OCI-LY3 (cell line): Measurements from ENCODE around the gene SHFL.
A peak's percentile ranks its signal among the peaks of the same experiment; 100 is the strongest.

Source experiments
- H2AFZ ChIP-seq: fragments of 200-600, 300-600 bp; shearing (Covaris generic); 2 replicates; pipeline ENCODE4 v1.6.0; 2014; ENCODE audit warnings: antibody characterized with exemption, low read depth, low read length
- H3K27ac ChIP-seq: fragments of 200-600, 300-600 bp; sonication (generic); 2 replicates; pipeline ENCODE4 v1.5.1; 2014; ENCODE audit warnings: mild to moderate bottlenecking, low read length, moderate library complexity, mixed read lengths
- H3K27me3 ChIP-seq: fragments of 200-600, 300-600 bp; sonication (generic); 2 replicates; pipeline ENCODE4 v1.6.1; 2014; ENCODE audit warnings: low read depth, low read length, mixed read lengths
- H3K36me3 ChIP-seq: fragments of 200-600, 300-600 bp; sonication (generic); replicated peaks from 2 replicates; pipeline ENCODE3; 2014; ENCODE audit warnings: low read depth, low read length, mixed read lengths
- H3K4me1 ChIP-seq: fragments of 300-600, 200-600 bp; sonication (generic); 2 replicates; pipeline ENCODE4 v1.6.1; 2014; ENCODE audit warnings: low read length, mixed read lengths
- H3K4me2 ChIP-seq: fragments of 200-600, 300-600 bp; sonication (generic); 2 replicates; pipeline ENCODE4 v1.6.1; 2014; ENCODE audit warnings: low read length, mixed read lengths
- H3K4me3 ChIP-seq: fragments of 300-600, 200-600 bp; sonication (generic); 2 replicates; pipeline ENCODE4 v1.5.1; 2014; ENCODE audit warnings: antibody characterized with exemption, mild to moderate bottlenecking, low read length, moderate library complexity
- H3K79me2 ChIP-seq: fragments of 300-600, 200-600 bp; shearing (Covaris generic); 2 replicates; pipeline ENCODE4 v1.6.1; 2014; ENCODE audit warnings: mild to moderate bottlenecking, low read length, mixed read lengths
- H3K9ac ChIP-seq: fragments of 300-600, 200-600 bp; shearing (Covaris generic); 2 replicates; pipeline ENCODE4 v1.6.0; 2014; ENCODE audit warnings: mild to moderate bottlenecking, low read length, moderate library complexity
- H3K9me3 ChIP-seq: fragments of 200-600, 300-600 bp; shearing (Covaris generic); 2 replicates; pipeline ENCODE4 v1.6.1; 2014; ENCODE audit warnings: low read length, mixed read lengths; ENCODE audit not compliant: insufficient read depth
- H4K20me1 ChIP-seq: fragments of 200-600, 300-600 bp; sonication (generic); 2 replicates; pipeline ENCODE4 v1.6.1; 2016; ENCODE audit warnings: low read length, mixed read lengths; ENCODE audit not compliant: insufficient read depth
- EZH2phosphoT487 ChIP-seq: fragments of 200-600 bp; shearing (Covaris generic); IDR thresholded peaks from 2 replicates; pipeline ENCODE4 v1.6.1; 2018; ENCODE audit warnings: antibody characterized with exemption, mixed run types, low read depth
- TF ChIP-seq, protein P1 (sequence below): fragments of 200-600, 300-600 bp; sonication (generic); IDR thresholded peaks from 2 replicates; pipeline ENCODE4 v1.5.1; 2014; ENCODE audit warnings: antibody characterized with exemption, low read length, low read depth

SHFL gene

GRCh38 chr19:10085641-10086590 is at the start of gene SHFL:
TSS of gene SHFL (plus strand) at chr19:10086317. CDS start at chr19:10086428, 111 bp downstream.
- Histone ChIP-seq H3K4me2 (peak within 1 kb of the TSS; percentile 86), H3K36me3 (peaks cover 7% of the 10 kb centered on the region), H2AFZ (peak within 1 kb of the TSS; percentile 82), H3K9me3 (no peaks in the 10 kb centered on the region), H3K9ac (peak within 1 kb of the TSS; percentile 90), H3K79me2 (peaks cover 13% of the 10 kb centered on the region; the same call in 1 of the 2 replicates), H3K27ac (peak within 1 kb of the TSS; percentile 21; the same call in 1 of the 2 replicates), H3K27me3 (no peaks in the 10 kb centered on the region), H3K4me1 (peaks cover 9% of the 10 kb centered on the region), H4K20me1 (no peaks in the 10 kb centered on the region), H3K4me3 (peak within 1 kb of the TSS; percentile 91)
- no peak for TF ChIP-seq EZH2phosphoT487
- TF ChIP-seq, protein P1, sequence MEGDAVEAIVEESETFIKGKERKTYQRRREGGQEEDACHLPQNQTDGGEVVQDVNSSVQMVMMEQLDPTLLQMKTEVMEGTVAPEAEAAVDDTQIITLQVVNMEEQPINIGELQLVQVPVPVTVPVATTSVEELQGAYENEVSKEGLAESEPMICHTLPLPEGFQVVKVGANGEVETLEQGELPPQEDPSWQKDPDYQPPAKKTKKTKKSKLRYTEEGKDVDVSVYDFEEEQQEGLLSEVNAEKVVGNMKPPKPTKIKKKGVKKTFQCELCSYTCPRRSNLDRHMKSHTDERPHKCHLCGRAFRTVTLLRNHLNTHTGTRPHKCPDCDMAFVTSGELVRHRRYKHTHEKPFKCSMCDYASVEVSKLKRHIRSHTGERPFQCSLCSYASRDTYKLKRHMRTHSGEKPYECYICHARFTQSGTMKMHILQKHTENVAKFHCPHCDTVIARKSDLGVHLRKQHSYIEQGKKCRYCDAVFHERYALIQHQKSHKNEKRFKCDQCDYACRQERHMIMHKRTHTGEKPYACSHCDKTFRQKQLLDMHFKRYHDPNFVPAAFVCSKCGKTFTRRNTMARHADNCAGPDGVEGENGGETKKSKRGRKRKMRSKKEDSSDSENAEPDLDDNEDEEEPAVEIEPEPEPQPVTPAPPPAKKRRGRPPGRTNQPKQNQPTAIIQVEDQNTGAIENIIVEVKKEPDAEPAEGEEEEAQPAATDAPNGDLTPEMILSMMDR, result no peak

DNA sequence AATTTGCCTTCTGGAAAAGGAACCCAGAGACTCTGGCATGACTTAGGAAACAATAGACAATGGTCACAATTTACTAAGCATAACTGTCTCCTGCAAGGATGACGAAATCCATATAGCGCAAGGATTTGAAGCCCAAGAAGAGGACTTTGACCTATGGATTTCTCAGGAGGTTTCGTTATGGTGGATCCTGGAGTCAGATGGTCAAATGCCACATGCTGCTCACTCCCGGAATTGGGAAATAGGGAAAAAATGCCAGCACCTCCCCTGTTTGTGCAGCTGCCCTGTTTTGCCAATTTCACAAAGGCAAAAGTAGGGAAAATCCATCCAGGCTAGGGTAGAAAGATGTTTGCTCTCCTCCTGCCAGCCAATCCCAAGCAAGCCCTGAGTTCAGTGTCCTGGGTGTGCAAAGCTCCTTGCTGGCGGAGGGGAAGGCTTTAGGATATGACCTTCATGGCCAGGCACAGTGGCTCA is 49.5 kb upstream of the SHFL start:
- Histone ChIP-seq H3K4me3 (no peak overlapping the region), H3K4me2 (no peak overlapping the region), H3K27me3 (peaks cover 56% of the 10 kb centered on the region)

GRCh38 chr19:10037367-10037766 is 48.8 kb upstream of the SHFL start:
- Histone ChIP-seq H3K36me3 (no peaks in the 10 kb centered on the region), H3K4me1 (no peaks in the 10 kb centered on the region), H3K9me3 (no peaks in the 10 kb centered on the region), H3K27me3 (peaks cover 63% of the 10 kb centered on the region), H3K4me2 (no peak overlapping the region), H4K20me1 (no peaks in the 10 kb centered on the region), H3K79me2 (no peaks in the 10 kb centered on the region), H3K9ac (no peak overlapping the region), H3K4me3 (no peak overlapping the region), H2AFZ (no peak overlapping the region), H3K27ac (no peak overlapping the region)
- TF ChIP-seq, protein P1, result no peak
- no peak for TF ChIP-seq EZH2phosphoT487

More for the DNA sequence above, 49.5 kb upstream of the SHFL start:
- no peaks in the 10 kb centered on the region for H3K36me3 ChIP-seq
- no peak for TF ChIP-seq EZH2phosphoT487
- TF ChIP-seq, protein P1, result no peak
- no peak overlapping the region for H2AFZ ChIP-seq
- no peak overlapping the region for H3K27ac ChIP-seq
- no peaks in the 10 kb centered on the region for H3K4me1 ChIP-seq
- no peaks in the 10 kb centered on the region for H4K20me1 ChIP-seq
- no peaks in the 10 kb centered on the region for H3K9me3 ChIP-seq
- H3K79me2 ChIP-seq, result no peaks in the 10 kb centered on the region
- no peak overlapping the region for H3K9ac ChIP-seq

- no peaks in the 10 kb centered on the region for H3K4me1 ChIP-seq
- H4K20me1 ChIP-seq, result no peaks in the 10 kb centered on the region
- H2AFZ ChIP-seq, result no peak overlapping the region
- H3K27me3 ChIP-seq, result peaks cover 64% of the 10 kb centered on the region
- H3K27ac ChIP-seq, result no peak overlapping the region
- H3K9me3 ChIP-seq, result no peaks in the 10 kb centered on the region
- H3K4me2 ChIP-seq, result no peak overlapping the region
- H3K36me3 ChIP-seq, result no peaks in the 10 kb centered on the region
- no peak overlapping the region for H3K9ac ChIP-seq
- H3K4me3 ChIP-seq, result no peak overlapping the region
- H3K79me2 ChIP-seq, result no peaks in the 10 kb centered on the region
- TF ChIP-seq, protein P1, result no peak
- TF ChIP-seq EZH2phosphoT487, result no peak
These were observed 48.3 kb upstream of the SHFL start for GRCh38 chr19:10037809-10038208.
